Endothelial cell (in vitro differentiated cells): Measurements from ENCODE around the gene CASP6. TPM values are rescaled to one million over a fixed set of nuclear protein-coding genes. Genes with fewer than 3 reads are reported as not detected.

Experiments used
- DNase-seq: peaks from one replicate; pipeline ENCODE4 v3.0.0; 2021; ENCODE audit warnings: low spot score
- H3K27ac Mint-ChIP-seq: one replicate; pipeline ENCODE4 v1.8.0; 2021; ENCODE audit warnings: mixed read lengths, inconsistent platforms; ENCODE audit not compliant: unreplicated experiment
- H3K27me3 Mint-ChIP-seq: one replicate; pipeline ENCODE4 v1.8.0; 2021; ENCODE audit warnings: mild to moderate bottlenecking, moderate library complexity, mixed read lengths, inconsistent platforms; ENCODE audit not compliant: unreplicated experiment
- H3K36me3 Mint-ChIP-seq: one replicate; pipeline ENCODE4 v1.8.0; 2021; ENCODE audit warnings: mild to moderate bottlenecking, low read depth, mixed read lengths, inconsistent platforms; ENCODE audit not compliant: unreplicated experiment
- H3K4me1 Mint-ChIP-seq: one replicate; pipeline ENCODE4 v1.8.0; 2021; ENCODE audit warnings: mild to moderate bottlenecking, mixed read lengths, inconsistent platforms; ENCODE audit not compliant: unreplicated experiment
- H3K4me3 Mint-ChIP-seq: one replicate; pipeline ENCODE4 v1.8.0; 2021; ENCODE audit warnings: mild to moderate bottlenecking, mixed read lengths, inconsistent platforms; ENCODE audit not compliant: unreplicated experiment
- H3K9me3 Mint-ChIP-seq: one replicate; pipeline ENCODE4 v1.8.0; 2021; ENCODE audit warnings: mixed read lengths, inconsistent platforms; ENCODE audit not compliant: unreplicated experiment
- CTCF ChIP-seq: fragments of 200-600 bp; sonication (generic); IDR thresholded peaks from one replicate; pipeline ENCODE4 v1.5.0; 2021; ENCODE audit warnings: antibody characterized with exemption; ENCODE audit not compliant: unreplicated experiment
- total RNA-seq: library from RNA; stranded (reverse); fragmentation: NEBNext Ultra II Directional; extraction: Animal tissue kit (Norgen Biotek cat#: 25700); gene quantifications from one replicate; pipeline ENCODE4 v1.2.1, GENCODE V29; 2021; ENCODE audit not compliant: unreplicated experiment

CASP6 gene
- total RNA-seq, 1 donor from 2014 or later = 76.4 TPM

GRCh38 chr4:109673303-109673702 is 29.9 kb downstream of the CASP6 start:
- Mint-ChIP-seq H3K27ac (no peak overlapping the region), H3K27me3 (peaks cover 4% of the 10 kb centered on the region), H3K9me3 (no peaks in the 10 kb centered on the region), H3K4me1 (no peaks in the 10 kb centered on the region), H3K4me3 (no peak overlapping the region), H3K36me3 (peaks cover 9% of the 10 kb centered on the region)
- no peak for DNase-seq
- no peak for TF ChIP-seq CTCF

- no peak for TF ChIP-seq CTCF
- peaks cover 4% of the 10 kb centered on the region for H3K27me3 Mint-ChIP-seq
- H3K36me3 Mint-ChIP-seq = peaks cover 4% of the 10 kb centered on the region
- H3K4me3 Mint-ChIP-seq = no peak overlapping the region
- no peak overlapping the region for H3K27ac Mint-ChIP-seq
- no peaks in the 10 kb centered on the region for H3K4me1 Mint-ChIP-seq
- no peak for DNase-seq
- H3K9me3 Mint-ChIP-seq = no peaks in the 10 kb centered on the region
Observed at GRCh38 chr4:109672169-109672930, 30.9 kb downstream of the CASP6 start.

- H3K4me3 Mint-ChIP-seq = no peak overlapping the region
- H3K27me3 Mint-ChIP-seq = peaks cover 2% of the 10 kb centered on the region
- H3K9me3 Mint-ChIP-seq = no peaks in the 10 kb centered on the region
- TF ChIP-seq CTCF = no peak
- no peaks in the 10 kb centered on the region for H3K36me3 Mint-ChIP-seq
- DNase-seq = no peak
- H3K4me1 Mint-ChIP-seq = peaks cover 7% of the 10 kb centered on the region
- H3K27ac Mint-ChIP-seq = no peak overlapping the region
Observed at GRCh38 chr4:109671350-109671749, 31.9 kb downstream of the CASP6 start.

GRCh38 chr4:109665783-109666485 is 37.3 kb downstream of the CASP6 start:
- H3K4me3 Mint-ChIP-seq = no peak overlapping the region
- no peaks in the 10 kb centered on the region for H3K9me3 Mint-ChIP-seq
- no peaks in the 10 kb centered on the region for H3K27me3 Mint-ChIP-seq
- H3K36me3 Mint-ChIP-seq = no peaks in the 10 kb centered on the region
- no peak for TF ChIP-seq CTCF
- no peak overlapping the region for H3K27ac Mint-ChIP-seq
- no peak for DNase-seq
- peaks cover 8% of the 10 kb centered on the region for H3K4me1 Mint-ChIP-seq

- Mint-ChIP-seq H3K27me3 (no peaks in the 10 kb centered on the region), H3K9me3 (no peaks in the 10 kb centered on the region), H3K27ac (no peak overlapping the region), H3K36me3 (no peaks in the 10 kb centered on the region), H3K4me1 (peaks cover 8% of the 10 kb centered on the region), H3K4me3 (no peak overlapping the region)
- TF ChIP-seq CTCF = no peak
- DNase-seq = no peak
Observed at GRCh38 chr4:109662771-109663170, 40.5 kb downstream of the CASP6 start.
